H1 (cell line): ENCODE data around the gene MMP24OS. TPM values are rescaled to one million over a fixed set of nuclear protein-coding genes. Genes with fewer than 3 reads are reported as not detected.

Source experiments
- CTCF ChIA-PET: fragments of 300-600 bp; sonication (Branson Sonifier 250); formaldehyde crosslinking; loops from one replicate; lab custom pipeline; 2021; ENCODE audit not compliant: partially characterized antibody; lab: Charles Lee
- POLR2A ChIA-PET: fragments of 300-600 bp; sonication (Branson Sonifier 250); formaldehyde crosslinking; loops from one replicate; lab custom pipeline; 2021; ENCODE audit warnings: inconsistent platforms; ENCODE audit not compliant: partially characterized antibody; lab: Charles Lee
- DNase-seq, 2 experiments: peaks; one replicate each; pipeline versions ENCODE4 v3.0.0 to v3.0.0-alpha.2; 2010 to 2022; ENCODE audit warnings: low spot score in 2 of 2, low read depth in 1 of 2, mixed read lengths in 1 of 2
- FAIRE-seq: peaks from 2 replicates; lab custom pipeline; 2011; peaks lifted over from hg19 to GRCh38; lab: Jason Lieb, UNC
- H2AFZ ChIP-seq: 2 replicates; pipeline ENCODE4 v1.8.1; 2012; ENCODE audit warnings: low read length, inconsistent platforms
- H2AK5ac ChIP-seq: 2 replicates; pipeline ENCODE4 v1.6.1; 2013; ENCODE audit warnings: low read depth, low read length
- H2BK120ac ChIP-seq: replicated peaks from 2 replicates; pipeline ENCODE3; 2013; ENCODE audit warnings: low read depth, low read length, inconsistent platforms
- H2BK12ac ChIP-seq: 2 replicates; pipeline ENCODE4 v1.6.1; 2013; ENCODE audit warnings: low read depth, low read length
- H2BK15ac ChIP-seq: 2 replicates; pipeline ENCODE4 v1.6.1; 2013; ENCODE audit warnings: low read length
- H2BK20ac ChIP-seq: 2 replicates; pipeline ENCODE4 v1.6.1; 2013; ENCODE audit warnings: low read length
- H2BK5ac ChIP-seq: 2 replicates; pipeline ENCODE4 v1.6.1; 2013; ENCODE audit warnings: low read depth, low read length
- H3K14ac ChIP-seq: 2 replicates; pipeline ENCODE4 v1.6.1; 2013; ENCODE audit warnings: inconsistent platforms; ENCODE audit not compliant: insufficient read length
- H3K18ac ChIP-seq: 2 replicates; pipeline ENCODE4 v1.6.1; 2013; ENCODE audit warnings: low read length; ENCODE audit errors: extremely low read depth
- H3K23ac ChIP-seq: 2 replicates; pipeline ENCODE4 v1.6.1; 2013; ENCODE audit warnings: inconsistent platforms; ENCODE audit not compliant: insufficient read length
- H3K23me2 ChIP-seq: 2 replicates; pipeline ENCODE4 v1.6.1; 2013; ENCODE audit warnings: low read depth, low read length
- H3K27ac ChIP-seq: 2 replicates; pipeline ENCODE4 v1.6.1; 2011; ENCODE audit warnings: low read depth, low read length, inconsistent platforms
- H3K27me3 ChIP-seq, 4 experiments: replicated peaks in 1 of 4; 1 replicate in 1 of 4; 2 replicates in 3 of 4; pipeline versions ENCODE4 v1.6.1 to v1.8.1; 2011 to 2013; ENCODE audit warnings: low read length in 3 of 4, mild to moderate bottlenecking in 3 of 4, inconsistent platforms in 2 of 4, mixed read lengths in 2 of 4, moderate library complexity in 1 of 4; ENCODE audit not compliant: control insufficient read depth in 3 of 4, insufficient read depth in 3 of 4; ENCODE audit errors: extremely low read depth in 1 of 4
- H3K36me3 ChIP-seq, 4 experiments: 2 replicates each; pipeline versions ENCODE4 v1.6.1 to v1.8.1; 2011 to 2013; ENCODE audit warnings: mild to moderate bottlenecking in 4 of 4, low read length in 3 of 4, moderate library complexity in 2 of 4, control low read depth in 1 of 4, inconsistent platforms in 1 of 4; ENCODE audit not compliant: insufficient read depth in 4 of 4, control insufficient read depth in 2 of 4
- H3K4ac ChIP-seq: replicated peaks from 2 replicates; pipeline ENCODE3; 2013; ENCODE audit warnings: low read length, low read depth, mixed read lengths, inconsistent platforms; ENCODE audit not compliant: insufficient read length
- H3K4me1 ChIP-seq, 4 experiments: replicated peaks in 1 of 4; 1 replicate in 1 of 4; 2 replicates in 3 of 4; pipeline versions ENCODE4 v1.6.1 to v1.8.1; 2011 to 2013; ENCODE audit warnings: low read length in 3 of 4, inconsistent platforms in 2 of 4, mixed read lengths in 1 of 4; ENCODE audit not compliant: insufficient read depth in 4 of 4, control insufficient read depth in 3 of 4
- H3K4me2 ChIP-seq, 2 experiments: 2 replicates each; pipeline versions ENCODE4 v1.6.1 to v1.8.1; 2011 to 2013; ENCODE audit warnings: low read depth in 2 of 2, low read length in 2 of 2, control low read depth in 1 of 2, inconsistent platforms in 1 of 2, mild to moderate bottlenecking in 1 of 2; ENCODE audit not compliant: insufficient read depth in 1 of 2
- H3K4me3 ChIP-seq, 4 experiments: fragments of 200-600, 300-600 bp in 1 of 4; sonication (generic), shearing (Covaris generic), sonication (Bioruptor Twin) in 1 of 4; 2 replicates each; pipeline versions ENCODE4 v1.5.1 to v1.8.1; 2011 to 2016; ENCODE audit warnings: low read length in 4 of 4, low read depth in 3 of 4, control low read depth in 2 of 4, inconsistent platforms in 2 of 4, mild to moderate bottlenecking in 2 of 4, mixed read lengths in 1 of 4, moderate library complexity in 1 of 4; ENCODE audit not compliant: insufficient read depth in 2 of 4; ENCODE audit errors: extremely low read depth in 1 of 4
- H3K56ac ChIP-seq: replicated peaks from 2 replicates; pipeline ENCODE3; 2013; ENCODE audit warnings: low read depth, mild to moderate bottlenecking, mixed read lengths, low read length, inconsistent platforms; ENCODE audit not compliant: insufficient read length
- H3K79me1 ChIP-seq: 2 replicates; pipeline ENCODE4 v1.6.1; 2013; ENCODE audit warnings: low read depth, low read length, control low read depth
- H3K79me2 ChIP-seq, 2 experiments: 2 replicates each; pipeline versions ENCODE4 v1.6.1 to v1.8.1; 2012 to 2013; ENCODE audit warnings: low read length in 2 of 2, mild to moderate bottlenecking in 2 of 2, inconsistent platforms in 1 of 2; ENCODE audit not compliant: insufficient read depth in 2 of 2, control insufficient read depth in 1 of 2
- H3K9ac ChIP-seq, 4 experiments: replicated peaks in 1 of 4; 1 replicate in 1 of 4; 2 replicates in 3 of 4; pipeline versions ENCODE4 v1.6.1 to v1.8.1; 2011 to 2013; ENCODE audit warnings: low read depth in 3 of 4, low read length in 3 of 4, control low read depth in 2 of 4, mild to moderate bottlenecking in 2 of 4, moderate library complexity in 2 of 4, inconsistent platforms in 1 of 4; ENCODE audit errors: extremely low read depth in 1 of 4
- H3K9me3 ChIP-seq, 2 experiments: 2 replicates each; pipeline versions ENCODE4 v1.6.1 to v1.8.1; 2012 to 2013; ENCODE audit warnings: mild to moderate bottlenecking in 2 of 2, moderate library complexity in 2 of 2, control low read depth in 1 of 2, inconsistent platforms in 1 of 2, low read depth in 1 of 2, low read length in 1 of 2, mixed read lengths in 1 of 2; ENCODE audit not compliant: insufficient read depth in 2 of 2
- H4K20me1 ChIP-seq, 2 experiments: replicated peaks in 1 of 2; 2 replicates each; pipeline versions ENCODE3 to v1.8.1; 2011 to 2013; ENCODE audit warnings: inconsistent platforms in 2 of 2, low read length in 2 of 2, mild to moderate bottlenecking in 1 of 2; ENCODE audit not compliant: insufficient read depth in 2 of 2, control insufficient read depth in 1 of 2
- H4K5ac ChIP-seq: 2 replicates; pipeline ENCODE4 v1.6.1; 2013; ENCODE audit warnings: low read length, low read depth, mixed read lengths, inconsistent platforms; ENCODE audit not compliant: insufficient read length
- H4K8ac ChIP-seq: 2 replicates; pipeline ENCODE4 v1.8.0; 2013; ENCODE audit warnings: mild to moderate bottlenecking, moderate library complexity, low read length, inconsistent platforms; ENCODE audit not compliant: insufficient read depth; ENCODE audit errors: extremely low read depth
- H4K91ac ChIP-seq: replicated peaks from 2 replicates; pipeline ENCODE3; 2013; ENCODE audit warnings: low read length, mixed read lengths, inconsistent platforms; ENCODE audit not compliant: insufficient read length
- CREB1 ChIP-seq: IDR thresholded peaks from 2 replicates; pipeline ENCODE4 v1.6.1; 2012; ENCODE audit warnings: inconsistent platforms
- GTF2F1 ChIP-seq: IDR thresholded peaks from 2 replicates; pipeline ENCODE4 v1.6.1; 2012; ENCODE audit warnings: low read depth, low read length, improper control_type of control experiment, borderline replicate concordance
- KDM4A ChIP-seq: IDR thresholded peaks from one replicate; pipeline ENCODE4 v1.7.1; 2012; ENCODE audit warnings: low read depth, mild to moderate bottlenecking, moderate library complexity, low read length, inconsistent platforms; ENCODE audit not compliant: severe bottlenecking
- KDM5A ChIP-seq: fragments of 200-600 bp; IDR thresholded peaks from 2 replicates; pipeline ENCODE4 v1.7.1; 2012; ENCODE audit warnings: mild to moderate bottlenecking, low read length, inconsistent platforms, mixed read lengths
- POU5F1 ChIP-seq: IDR thresholded peaks from 2 replicates; pipeline ENCODE4 v1.6.1; 2011; ENCODE audit warnings: low read depth, mild to moderate bottlenecking, low read length, moderate library complexity
- RBBP5 ChIP-seq: IDR thresholded peaks from 2 replicates; pipeline ENCODE4 v1.7.1; 2012; ENCODE audit warnings: low read depth, mild to moderate bottlenecking, inconsistent platforms, low read length, moderate library complexity, borderline replicate concordance
- SIX5 ChIP-seq: IDR thresholded peaks from 2 replicates; pipeline ENCODE4 v1.6.1; 2011; ENCODE audit warnings: mild to moderate bottlenecking, low read depth, low read length
- SUZ12 ChIP-seq: fragments of 200-600 bp; sonication (generic); IDR thresholded peaks from 2 replicates; pipeline ENCODE4 v1.6.1; 2012; ENCODE audit warnings: mild to moderate bottlenecking, inconsistent platforms, low read length, moderate library complexity, mixed read lengths
- TEAD4 ChIP-seq: IDR thresholded peaks from 2 replicates; pipeline ENCODE4 v1.6.1; 2012; ENCODE audit warnings: low read depth, low read length, inconsistent platforms, mixed read lengths
- WGBS, 2 experiments: shearing (Covaris generic) in 1 of 2; methylation state at CpG; one replicate each; pipeline versions ENCODE4 v1.1.6 to v1.1.7; 2013 to 2015; ENCODE audit warnings: low lambda C conversion rate in 2 of 2, mixed read lengths in 2 of 2, inconsistent platforms in 1 of 2, low coverage in 1 of 2, missing lambda C conversion rate in 1 of 2; ENCODE audit not compliant: insufficient replicate concordance in 2 of 2, insufficient coverage in 1 of 2, insufficient read length in 1 of 2; ENCODE audit errors: extremely low coverage in 1 of 2, missing lambda C conversion rate in 1 of 2; 5-methylcytosine and 5-hydroxymethylcytosine counted together
- polyA plus RNA-seq, 7 experiments: library from polyadenylated mRNA; depleted of rRNA in 3 of 7; stranded (reverse) in 5 of 7; unstranded in 2 of 7; fragments of >200 nt in 5 of 7; fragments of 200-250 nt in 2 of 7; gene quantifications; 1 replicate in 5 of 7; 2 replicates in 1 of 7; 4 replicates in 1 of 7; pipeline versions ENCODE4 v1.2.1 to v1.2.3, GENCODE V29; 2011 to 2013; ENCODE audit warnings: missing spikeins in 2 of 7, mixed read lengths in 2 of 7
- total RNA-seq: library from RNA; stranded (reverse); fragmentation: NEBNext Ultra II Directional; extraction: Animal tissue kit (Norgen Biotek cat#: 25700); gene quantifications from 2 replicates; pipeline ENCODE4 v1.2.1, GENCODE V29; 2021
- TF ChIP-seq, protein P1 (sequence below): IDR thresholded peaks from 2 replicates; pipeline ENCODE4 v1.6.1; 2012; ENCODE audit warnings: inconsistent platforms

Gene MMP24OS
- total and polyA plus RNA-seq, 2 of the 8 experiments (the other 6 are each of a cell fraction or from before 2014, with no cell fraction given) = 19.0 to 21.3 TPM

DNA sequence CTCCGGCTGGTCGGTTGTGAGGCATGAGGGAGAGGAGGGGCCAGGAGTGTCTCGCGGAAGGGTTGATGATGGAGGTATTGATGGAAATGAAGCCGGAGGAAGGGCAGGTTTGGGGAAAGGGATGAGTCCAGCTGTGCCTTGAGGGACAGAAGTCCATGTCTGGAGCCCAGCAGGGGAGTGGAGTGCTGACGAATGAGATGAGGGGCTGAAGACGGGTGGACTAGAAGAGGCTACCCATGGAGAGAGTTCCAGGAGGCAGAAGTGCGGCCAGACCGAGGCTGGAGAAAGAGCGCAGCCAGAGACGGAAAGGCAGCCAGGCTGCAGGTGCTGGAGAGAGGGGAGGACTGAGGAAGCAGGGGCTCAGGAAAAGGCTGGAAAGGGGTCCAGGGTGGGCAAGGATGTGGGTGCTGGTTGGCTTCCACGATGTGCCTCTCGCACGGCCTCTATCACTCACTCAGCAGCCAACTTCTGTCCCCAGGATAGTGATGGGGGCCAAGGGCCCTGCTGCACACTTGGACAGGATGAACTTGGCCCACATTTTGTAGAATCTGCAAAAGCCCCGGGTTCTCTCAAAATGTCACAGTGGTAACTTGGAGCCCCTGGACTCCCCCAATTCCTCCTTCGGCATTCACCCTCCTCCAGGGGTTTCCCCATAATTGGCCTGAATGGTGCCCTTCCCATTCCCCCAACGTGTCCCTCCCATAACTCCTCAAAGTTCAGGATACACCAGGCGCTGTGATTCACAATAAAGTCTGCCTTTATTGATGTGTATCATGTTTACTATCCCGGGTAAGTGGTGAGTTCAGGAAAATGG, 7.3 kb upstream of the MMP24OS start:
- no peaks in the 10 kb centered on the region for H3K27me3 ChIP-seq
- peak overlapping the region; percentile 69; the same call in 1 of the 2 replicates for H2BK5ac ChIP-seq
- H2BK15ac ChIP-seq = peak overlapping the region; percentile 2; the same call in 1 of the 2 replicates
- no peak overlapping the region for H3K56ac ChIP-seq
- peak overlapping the region; percentile 75 to 95 (median 92) for H3K4me3 ChIP-seq
- H3K4ac ChIP-seq = no peak overlapping the region
- peaks cover 3 to 8% (median 5%) of the 10 kb centered on the region in 4 experiments; a peak in 6 of 7 replicates for H3K4me1 ChIP-seq
- WGBS, 2 experiments = 46% methylated on average over 19 of the region's 19 CpGs; no CpG with 5 or more reads in 1 of the 2 experiments
- POLR2A ChIA-PET = interaction anchor here (1.0 to 2.3 kb wide), 14 partner anchors 8 to 1173 kb away, joined by 3 to 16 read pairs (median 4); partner anchors contain the start of genes EDEM2, GDF5 and TRPC4AP
- H3K27ac ChIP-seq = no peak overlapping the region; the same call in 1 of the 2 replicates
- H2BK12ac ChIP-seq = 0 out of 2 replicates have a peak overlapping the region, but pooled peaks have one; percentile 6
- no peak for FAIRE-seq
- peak overlapping the region; percentile 64 for H3K18ac ChIP-seq
- H3K9me3 ChIP-seq = no peaks in the 10 kb centered on the region
- H2BK20ac ChIP-seq = no peak overlapping the region
- H3K9ac ChIP-seq = peak overlapping the region in 3 of 4 experiments; percentile 53 to 78 (median 54); a peak in 5 of 7 replicates
- peaks cover 9 to 29% of the 10 kb centered on the region in 2 experiments for H3K79me2 ChIP-seq
- H3K23ac ChIP-seq = no peak overlapping the region
- CTCF ChIA-PET = interaction anchor here (1.7 to 11.1 kb wide), 2 partner anchors 17 to 58 kb away, joined by 4 to 104 read pairs; no protein-coding TSS in a partner anchor
- peak overlapping the region; percentile 46 for H4K5ac ChIP-seq
- H4K20me1 ChIP-seq = peaks cover 5% of the 10 kb centered on the region in 2 experiments
- no peak overlapping the region for H2BK120ac ChIP-seq
- peak overlapping the region; percentile 92 to 94 for H3K4me2 ChIP-seq
- peak overlapping the region; percentile 5; the same call in 1 of the 2 replicates for H2AK5ac ChIP-seq
- H3K23me2 ChIP-seq = peaks cover 8% of the 10 kb centered on the region
- no peak overlapping the region for H3K14ac ChIP-seq
- DNase-seq = no peak
- H4K91ac ChIP-seq = peak overlapping the region; percentile 29
- peaks cover 8 to 15% (median 11%) of the 10 kb centered on the region in 4 experiments for H3K36me3 ChIP-seq
- peaks cover 12% of the 10 kb centered on the region; the same call in 1 of the 2 replicates for H3K79me1 ChIP-seq
- peak overlapping the region; percentile 72; the same call in 1 of the 2 replicates for H4K8ac ChIP-seq
- peak overlapping the region; percentile 94 for H2AFZ ChIP-seq
- TF ChIP-seq RBBP5 (no peak), KDM5A (no peak), TEAD4 (no peak), KDM4A (peak; percentile 72), GTF2F1 (no peak), POU5F1 (no peak), CREB1 (no peak), SIX5 (no peak), SUZ12 (no peak)
- TF ChIP-seq, protein P1, sequence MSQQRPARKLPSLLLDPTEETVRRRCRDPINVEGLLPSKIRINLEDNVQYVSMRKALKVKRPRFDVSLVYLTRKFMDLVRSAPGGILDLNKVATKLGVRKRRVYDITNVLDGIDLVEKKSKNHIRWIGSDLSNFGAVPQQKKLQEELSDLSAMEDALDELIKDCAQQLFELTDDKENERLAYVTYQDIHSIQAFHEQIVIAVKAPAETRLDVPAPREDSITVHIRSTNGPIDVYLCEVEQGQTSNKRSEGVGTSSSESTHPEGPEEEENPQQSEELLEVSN = 0 out of 2 replicates have a peak, but pooled peaks have one; percentile 4
